Measurements from ENCODE around the gene GALNS. TPM values are rescaled to one million over a fixed set of nuclear protein-coding genes. Genes with fewer than 3 reads are reported as not detected.

The GALNS gene
- total and polyA plus RNA-seq, 3 donors from 2014 or later: 55.9 to 94.4 (median 65.3) TPM

DNA sequence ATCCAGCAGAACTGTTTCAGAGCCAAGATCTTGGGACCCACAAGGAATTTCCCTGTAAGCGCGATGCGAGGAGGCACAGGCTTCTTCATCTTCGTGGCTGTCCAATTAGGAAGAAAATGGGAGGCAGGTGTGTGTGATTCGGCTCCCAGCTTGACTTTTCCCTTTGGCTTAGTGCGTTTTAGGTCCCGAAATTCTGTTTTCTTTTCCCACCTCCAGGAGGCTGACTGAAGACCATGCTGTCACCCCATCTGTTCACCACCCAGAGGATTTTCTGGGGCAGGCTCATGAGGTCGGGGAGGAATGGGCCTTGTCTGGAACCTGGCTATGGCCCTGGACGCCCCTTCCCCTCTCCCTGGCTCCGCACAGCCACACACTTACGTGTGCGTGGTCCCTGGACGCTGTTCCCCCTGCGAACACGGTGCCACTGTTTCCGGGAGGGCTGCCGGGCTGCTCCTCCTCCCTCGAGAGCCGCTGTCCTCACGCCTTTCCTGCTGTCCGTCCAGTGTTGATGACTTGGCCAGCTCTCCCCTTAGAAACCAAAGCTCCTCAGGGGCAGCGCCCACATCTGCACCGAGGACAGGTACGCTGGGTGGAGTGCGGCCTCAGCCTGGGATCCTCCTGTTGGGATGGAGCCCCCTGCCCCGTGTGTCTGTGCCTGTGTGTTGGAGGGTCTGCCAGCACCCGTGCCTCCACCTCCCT is 12.4 kb upstream of the GALNS start:
- Histone ChIP-seq H3K4me3 (no peak overlapping the region), H3K4me1 (peaks cover 4% of the 10 kb centered on the region), H3K9me3 (no peaks in the 10 kb centered on the region), H3K27me3 (no peaks in the 10 kb centered on the region), H3K27ac (no peak overlapping the region), H3K36me3 (ENCODE audit: low read depth, missing control alignments) (no peaks in the 10 kb centered on the region)
- TF ChIP-seq POLR2A (IDR thresholded peaks at IDR 0.05) (no peak), CTCF (IDR thresholded peaks at IDR 0.05) (no peak)
- DNase-seq: no peak
- intact Hi-C loops (cut with DNase I; ENCODE audit: low total_unique reads): no loop called here
- WGBS, 2 donors: 90 to 91% methylated on average over 19 to 27 of the region's 27 CpGs

DNA sequence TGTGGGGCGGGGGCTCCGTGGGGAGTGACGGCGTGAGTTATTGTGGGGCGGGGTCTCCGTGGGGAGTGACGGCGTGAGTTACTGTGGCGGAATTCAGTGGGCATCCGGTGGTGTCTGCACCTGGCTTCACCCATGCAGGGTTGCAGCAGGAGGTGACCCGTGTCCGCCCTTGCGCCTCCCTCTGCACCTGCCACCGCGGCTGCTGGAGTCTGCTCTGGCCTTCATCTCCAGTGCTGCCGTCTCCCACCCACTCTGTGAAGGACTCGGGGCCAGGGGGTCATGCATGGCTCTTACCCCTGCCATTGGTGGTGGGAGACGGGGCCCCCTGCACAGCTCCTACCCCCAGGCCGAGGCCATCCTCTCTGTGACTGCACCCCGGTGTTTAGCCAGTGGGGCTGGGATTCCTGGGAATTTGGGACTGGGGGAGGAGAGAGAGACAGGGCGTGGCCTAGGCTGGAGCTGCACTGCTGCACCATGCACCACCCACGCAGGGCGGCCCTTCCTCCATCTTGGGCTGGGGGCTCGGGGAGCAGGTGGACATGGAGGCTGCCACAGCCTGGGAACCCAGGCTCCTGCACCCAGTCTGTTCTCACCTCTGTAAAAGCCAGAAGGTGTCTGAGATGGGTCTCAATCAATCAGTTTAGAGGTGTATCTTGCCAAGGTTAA is 11.0 kb upstream of the GALNS start:
- H3K9me3 ChIP-seq: no peaks in the 10 kb centered on the region
- no peak overlapping the region for H3K27ac ChIP-seq
- no peak for DNase-seq
- H3K4me1 ChIP-seq: peaks cover 4% of the 10 kb centered on the region
- no peaks in the 10 kb centered on the region for H3K36me3 ChIP-seq (ENCODE audit: low read depth, missing control alignments)
- no peak overlapping the region for H3K4me3 ChIP-seq
- WGBS, 2 donors: 78 to 100% methylated on average over 4 to 24 of the region's 24 CpGs
- no peak for TF ChIP-seq CTCF (IDR thresholded peaks at IDR 0.05)
- no peak for TF ChIP-seq POLR2A (IDR thresholded peaks at IDR 0.05)
- no peaks in the 10 kb centered on the region for H3K27me3 ChIP-seq
- intact Hi-C loops (cut with DNase I; ENCODE audit: low total_unique reads): no loop called here

DNA sequence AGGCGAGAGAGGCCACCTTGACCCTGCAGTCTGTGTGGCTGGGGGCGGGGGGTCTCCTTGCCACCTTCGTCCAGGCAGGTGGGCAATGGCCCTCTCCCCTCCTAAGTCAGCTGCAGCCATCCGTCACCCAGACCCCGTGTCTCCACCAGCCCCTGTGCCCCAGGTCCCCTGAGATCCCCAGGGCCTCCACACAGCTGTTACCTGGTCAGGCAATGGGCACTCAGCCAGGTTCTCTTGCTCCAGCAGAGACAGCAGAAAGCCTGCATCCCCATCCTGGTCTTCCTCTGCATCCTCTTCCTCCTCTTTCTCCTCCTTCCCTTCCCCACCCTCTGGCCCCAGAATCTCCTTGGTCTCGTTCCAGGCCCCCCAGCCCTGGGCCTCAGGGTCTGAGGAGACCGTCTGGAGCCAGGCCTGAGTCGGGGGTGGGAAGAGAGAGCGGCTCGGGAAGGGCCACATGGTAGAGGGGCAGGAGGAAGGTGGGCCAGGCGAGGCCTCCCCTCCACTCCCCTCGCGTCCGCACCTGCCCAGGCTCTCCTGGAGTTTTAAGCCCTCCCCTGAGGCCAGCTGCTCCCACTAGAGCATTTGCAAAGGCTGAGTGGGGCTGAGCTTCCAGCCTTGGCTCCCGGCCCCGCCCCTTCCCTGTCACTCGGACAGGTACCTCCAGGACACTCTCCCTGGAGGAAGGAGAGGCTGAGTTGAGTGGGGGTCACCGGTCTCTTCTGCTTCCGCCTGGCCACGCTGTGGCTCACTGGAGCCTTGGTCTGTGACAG is 9.6 kb upstream of the GALNS start, which contains the start of gene PABPN1L:
Gene PABPN1L, minus strand, starts transcription at position 510 of the 770 bp plus-strand sequence. Its CDS starts 54 bp downstream, at position 456.
- no peaks in the 10 kb centered on the region for H3K27me3 ChIP-seq
- no peak within 1 kb of the TSS for H3K4me3 ChIP-seq
- H3K4me1 ChIP-seq: peaks cover 4% of the 10 kb centered on the region
- H3K9me3 ChIP-seq: no peaks in the 10 kb centered on the region
- no peak within 1 kb of the TSS for H3K27ac ChIP-seq
- 70 to 79% methylated on average over 10 to 20 of the region's 20 CpGs for WGBS, 2 donors
- DNase-seq: no peak
- intact Hi-C loops (cut with DNase I; ENCODE audit: low total_unique reads): no loop called here
- no peaks in the 10 kb centered on the region for H3K36me3 ChIP-seq (ENCODE audit: low read depth, missing control alignments)
- TF ChIP-seq CTCF (IDR thresholded peaks at IDR 0.05) (no peak), POLR2A (IDR thresholded peaks at IDR 0.05) (no peak)

- intact Hi-C loops (cut with DNase I; ENCODE audit: low total_unique reads): no loop called here
- 60 to 72% methylated on average over 1 to 9 of the region's 15 CpGs for WGBS, 2 donors
- no peak for DNase-seq
- Histone ChIP-seq H3K9me3 (no peaks in the 10 kb centered on the region), H3K4me3 (no peak overlapping the region), H3K27me3 (no peaks in the 10 kb centered on the region), H3K4me1 (no peaks in the 10 kb centered on the region), H3K36me3 (ENCODE audit: low read depth, missing control alignments) (no peaks in the 10 kb centered on the region), H3K27ac (no peak overlapping the region)
- TF ChIP-seq POLR2A (IDR thresholded peaks at IDR 0.05) (no peak), CTCF (IDR thresholded peaks at IDR 0.05) (no peak)
Measured at GRCh38 chr16:88865742-88866141, 9.0 kb upstream of the GALNS start.
